GM23338 (cell line): ENCODE data around the gene RSRC1.

Experiments
- EZH2 ChIP-seq: fragments of 200-600 bp; sonication (generic); IDR thresholded peaks from one replicate; pipeline ENCODE4 v1.8.0; 2017; ENCODE audit warnings: antibody characterized with exemption, mild to moderate bottlenecking, low read depth; ENCODE audit not compliant: unreplicated experiment
- POLR2AphosphoS5 ChIP-seq: IDR thresholded peaks from 2 replicates; pipeline ENCODE4 v1.6.1; 2016; ENCODE audit warnings: antibody characterized with exemption, low read depth
- TF ChIP-seq, protein P1 (sequence below), 2 experiments: fragments of 200-600 bp in 1 of 2; sonication (generic) in 1 of 2; conservative IDR thresholded peaks; 2 replicates each; pipeline versions ENCODE4 v1.5.1 to v1.6.1; 2016 to 2017; ENCODE audit warnings: antibody characterized with exemption in 2 of 2, low read depth in 2 of 2, mild to moderate bottlenecking in 2 of 2, moderate library complexity in 1 of 2

- TF ChIP-seq POLR2AphosphoS5 (no peak), EZH2 (no peak)
- TF ChIP-seq, protein P1, sequence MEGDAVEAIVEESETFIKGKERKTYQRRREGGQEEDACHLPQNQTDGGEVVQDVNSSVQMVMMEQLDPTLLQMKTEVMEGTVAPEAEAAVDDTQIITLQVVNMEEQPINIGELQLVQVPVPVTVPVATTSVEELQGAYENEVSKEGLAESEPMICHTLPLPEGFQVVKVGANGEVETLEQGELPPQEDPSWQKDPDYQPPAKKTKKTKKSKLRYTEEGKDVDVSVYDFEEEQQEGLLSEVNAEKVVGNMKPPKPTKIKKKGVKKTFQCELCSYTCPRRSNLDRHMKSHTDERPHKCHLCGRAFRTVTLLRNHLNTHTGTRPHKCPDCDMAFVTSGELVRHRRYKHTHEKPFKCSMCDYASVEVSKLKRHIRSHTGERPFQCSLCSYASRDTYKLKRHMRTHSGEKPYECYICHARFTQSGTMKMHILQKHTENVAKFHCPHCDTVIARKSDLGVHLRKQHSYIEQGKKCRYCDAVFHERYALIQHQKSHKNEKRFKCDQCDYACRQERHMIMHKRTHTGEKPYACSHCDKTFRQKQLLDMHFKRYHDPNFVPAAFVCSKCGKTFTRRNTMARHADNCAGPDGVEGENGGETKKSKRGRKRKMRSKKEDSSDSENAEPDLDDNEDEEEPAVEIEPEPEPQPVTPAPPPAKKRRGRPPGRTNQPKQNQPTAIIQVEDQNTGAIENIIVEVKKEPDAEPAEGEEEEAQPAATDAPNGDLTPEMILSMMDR (conservative IDR thresholded peaks at IDR 0.05; ENCODE audit: low read depth in 2 of 2): no peak
Measured at GRCh38 chr3:158419820-158420653, 310.1 kb downstream of the RSRC1 start.
